Gastroesophageal sphincter (tissue), 4 donors: ENCODE measurements around the gene IPO11. TPM values are rescaled to one million over a fixed set of nuclear protein-coding genes. Genes with fewer than 3 reads are reported as not detected.

ENCODE experiments used
- ATAC-seq: fragments of 150-250 bp; one replicate; pipeline ENCODE4 v1.9.1; 2016; ENCODE audit warnings: mild to moderate bottlenecking, moderate library complexity
- H3K27ac ChIP-seq, 4 donors: fragments of 200-600 bp; sonication (generic) in 3 of 4; 1 replicate in 3 of 4; 2 replicates in 1 of 4; pipeline ENCODE4 v1.5.1; 2016 to 2019
- H3K27me3 ChIP-seq: fragments of 200-600 bp; sonication (generic); one replicate; pipeline ENCODE4 v1.5.1; 2019
- H3K36me3 ChIP-seq, 2 donors: fragments of 200-600 bp; sonication (generic); one replicate each; pipeline ENCODE4 v1.5.1; 2019; ENCODE audit warnings: control low read depth in 1 of 2
- H3K4me1 ChIP-seq, 3 donors: fragments of 200-600 bp; sonication (generic); 1 replicate in 2 of 3; 2 replicates in 1 of 3; pipeline ENCODE4 v1.5.1; 2016 to 2019; ENCODE audit warnings: control low read depth in 2 of 3
- H3K4me3 ChIP-seq, 2 donors: fragments of 200-600 bp; sonication (generic); one replicate each; pipeline ENCODE4 v1.5.1; 2019; ENCODE audit warnings: mild to moderate bottlenecking in 1 of 2, moderate library complexity in 1 of 2
- H3K9me3 ChIP-seq, 3 donors: fragments of 200-600 bp; sonication (generic); one replicate each; pipeline ENCODE4 v1.5.1; 2017 to 2019; ENCODE audit warnings: control low read depth in 2 of 3
- EP300 ChIP-seq: sonication (generic); formaldehyde crosslinking; IDR thresholded peaks from one replicate; pipeline ENCODE4 v1.6.1; 2017; ENCODE audit warnings: antibody characterized with exemption, mild to moderate bottlenecking
- POLR2A ChIP-seq, 2 donors: fragments of 450-650 bp; IDR thresholded peaks; one replicate each; pipeline ENCODE4 v1.6.1; 2017; ENCODE audit warnings: antibody characterized with exemption in 2 of 2, mild to moderate bottlenecking in 2 of 2, moderate library complexity in 1 of 2
- POLR2AphosphoS5 ChIP-seq: sonication (generic); formaldehyde crosslinking; IDR thresholded peaks from one replicate; pipeline ENCODE4 v1.6.1; 2017; ENCODE audit warnings: antibody characterized with exemption
- WGBS, 2 donors: methylation state at CpG; one replicate each; pipeline ENCODE4 v1.1.5; 2018; ENCODE audit warnings: low coverage in 1 of 2; 5-methylcytosine and 5-hydroxymethylcytosine counted together
- total RNA-seq, 4 donors: library from RNA; depleted of rRNA; stranded (reverse); fragments of >200 nt; gene quantifications; one replicate each; pipeline ENCODE4 v1.1.0, GENCODE V29; 2016
- TF ChIP-seq, protein P1 (sequence below), 4 experiments: fragments of 200-600 bp in 2 of 4; fragments of 450-650 bp in 2 of 4; sonication (generic) in 1 of 4; IDR thresholded peaks; one replicate each; pipeline ENCODE4 v1.5.1; 2017 to 2019; ENCODE audit warnings: antibody characterized with exemption in 4 of 4, mild to moderate bottlenecking in 2 of 4, moderate library complexity in 2 of 4

Gene IPO11
- total RNA-seq, 4 donors from 2014 or later, result 15.8 to 25.1 (median 17.2) TPM

DNA sequence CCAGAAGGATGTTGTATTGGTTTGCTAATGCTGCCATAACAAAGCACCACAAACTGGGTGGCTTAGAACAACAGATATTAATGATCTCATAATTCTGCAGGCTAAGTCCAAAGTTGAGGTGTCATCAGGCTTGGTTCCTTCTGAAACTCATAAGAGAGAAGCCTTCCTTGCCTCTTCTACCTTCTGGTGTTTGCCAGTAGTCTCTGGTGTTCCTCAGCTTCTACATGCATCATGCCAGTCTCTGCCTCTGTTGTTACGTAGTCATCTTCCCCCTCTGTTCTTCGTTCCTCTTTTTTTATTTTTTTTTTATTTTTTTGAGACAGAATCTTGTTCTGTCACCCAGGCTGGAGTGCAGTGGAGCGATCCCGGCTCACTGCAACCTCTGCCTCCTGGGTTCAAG, 227.9 kb downstream of the IPO11 start:
- Histone ChIP-seq H3K4me3 (no peak overlapping the region), H3K4me1 (no peaks in the 10 kb centered on the region), H3K27ac (no peak overlapping the region), H3K9me3 (no peaks in the 10 kb centered on the region), H3K36me3 (peaks cover 0 to 14% of the 10 kb centered on the region in 2 donors), H3K27me3 (no peaks in the 10 kb centered on the region)
- TF ChIP-seq POLR2A (IDR thresholded peaks at IDR 0.05) (no peak), POLR2AphosphoS5 (no peak), EP300 (no peak)
- TF ChIP-seq, protein P1, sequence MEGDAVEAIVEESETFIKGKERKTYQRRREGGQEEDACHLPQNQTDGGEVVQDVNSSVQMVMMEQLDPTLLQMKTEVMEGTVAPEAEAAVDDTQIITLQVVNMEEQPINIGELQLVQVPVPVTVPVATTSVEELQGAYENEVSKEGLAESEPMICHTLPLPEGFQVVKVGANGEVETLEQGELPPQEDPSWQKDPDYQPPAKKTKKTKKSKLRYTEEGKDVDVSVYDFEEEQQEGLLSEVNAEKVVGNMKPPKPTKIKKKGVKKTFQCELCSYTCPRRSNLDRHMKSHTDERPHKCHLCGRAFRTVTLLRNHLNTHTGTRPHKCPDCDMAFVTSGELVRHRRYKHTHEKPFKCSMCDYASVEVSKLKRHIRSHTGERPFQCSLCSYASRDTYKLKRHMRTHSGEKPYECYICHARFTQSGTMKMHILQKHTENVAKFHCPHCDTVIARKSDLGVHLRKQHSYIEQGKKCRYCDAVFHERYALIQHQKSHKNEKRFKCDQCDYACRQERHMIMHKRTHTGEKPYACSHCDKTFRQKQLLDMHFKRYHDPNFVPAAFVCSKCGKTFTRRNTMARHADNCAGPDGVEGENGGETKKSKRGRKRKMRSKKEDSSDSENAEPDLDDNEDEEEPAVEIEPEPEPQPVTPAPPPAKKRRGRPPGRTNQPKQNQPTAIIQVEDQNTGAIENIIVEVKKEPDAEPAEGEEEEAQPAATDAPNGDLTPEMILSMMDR (IDR thresholded peaks at IDR 0.05), result no peak
- 83 to 100% methylated on average over 1 to 2 of the region's 4 CpGs for WGBS, 2 donors
- ATAC-seq, result no peak

DNA sequence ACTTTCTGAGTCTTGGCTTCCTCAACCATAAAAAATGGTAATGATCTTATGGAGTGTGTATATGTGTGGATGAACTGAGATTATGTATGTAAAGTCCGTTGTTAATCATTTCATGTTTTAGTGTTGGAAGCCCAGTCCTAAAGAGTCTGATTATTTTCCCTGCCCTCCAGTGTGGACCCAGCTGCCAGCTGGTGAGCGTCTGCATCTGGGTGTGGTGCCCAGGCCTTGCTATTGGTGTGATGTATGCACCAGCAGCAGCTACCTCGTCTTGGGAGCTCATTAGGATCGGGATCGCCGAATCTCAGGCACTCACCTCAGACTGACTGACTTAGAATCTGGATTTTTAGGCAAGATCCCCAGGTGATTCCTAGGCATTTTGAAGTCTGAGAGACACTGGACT, 229.9 kb downstream of the IPO11 start:
- WGBS, 2 donors, result 74% methylated on average over 5 of the region's 6 CpGs; no CpG with 5 or more reads in 1 of the 2 donors
- Histone ChIP-seq H3K36me3 (peaks cover 0 to 6% of the 10 kb centered on the region in 2 donors), H3K27me3 (no peaks in the 10 kb centered on the region), H3K4me3 (no peak overlapping the region), H3K27ac (no peak overlapping the region), H3K4me1 (no peaks in the 10 kb centered on the region), H3K9me3 (no peaks in the 10 kb centered on the region)
- TF ChIP-seq POLR2AphosphoS5, result no peak
- TF ChIP-seq POLR2A (IDR thresholded peaks at IDR 0.05), result no peak
- no peak for TF ChIP-seq EP300
- TF ChIP-seq, protein P1 (IDR thresholded peaks at IDR 0.05), result no peak
- ATAC-seq, result no peak

DNA sequence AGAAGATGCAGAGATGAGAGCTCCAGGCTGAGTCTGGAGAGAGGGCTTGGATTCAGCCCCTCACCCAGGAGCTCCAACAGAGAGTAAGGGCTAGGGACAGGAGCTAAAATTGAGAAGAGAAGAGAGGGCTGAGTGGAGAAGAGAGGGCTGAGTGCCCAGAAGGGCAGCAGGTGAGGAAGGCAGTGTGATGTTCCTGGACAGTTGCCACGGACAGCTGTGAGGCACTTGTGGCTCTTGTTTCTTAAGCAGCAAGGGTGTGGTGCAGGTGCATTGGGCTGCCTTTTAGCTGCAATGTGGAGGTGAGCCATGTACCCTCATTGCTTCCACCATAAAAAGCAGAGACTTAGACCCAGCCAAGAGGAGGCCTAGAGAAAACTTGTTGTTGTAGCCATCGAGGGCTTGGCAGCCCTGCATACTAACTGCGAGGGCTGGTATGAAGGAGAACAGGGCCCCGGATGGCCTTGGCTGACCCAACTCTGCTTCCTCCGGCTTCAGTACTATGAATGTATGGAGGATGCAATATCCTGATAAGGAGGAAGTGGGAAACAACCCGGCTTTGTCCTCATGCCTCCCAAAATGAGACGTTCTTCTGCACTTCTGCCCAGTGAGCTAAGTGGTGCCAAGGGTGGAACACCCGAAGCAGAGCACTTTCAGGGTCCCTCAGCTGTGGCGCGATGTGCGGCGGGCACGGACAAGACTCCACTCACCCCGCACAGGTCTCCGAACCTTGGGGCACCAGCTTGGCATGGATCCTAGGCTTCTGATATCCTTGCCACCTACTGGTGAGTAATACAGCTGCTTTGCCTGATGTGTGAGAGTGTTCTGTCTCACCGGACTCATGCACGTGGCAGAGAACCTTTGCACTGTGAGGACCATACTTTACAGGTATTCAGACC, 231.2 kb downstream of the IPO11 start:
- H3K27ac ChIP-seq, result no peak overlapping the region
- H3K4me3 ChIP-seq, result no peak overlapping the region
- WGBS, 2 donors, result 94% methylated on average over 11 of the region's 17 CpGs; no CpG with 5 or more reads in 1 of the 2 donors
- no peak for ATAC-seq
- no peaks in the 10 kb centered on the region for H3K9me3 ChIP-seq
- TF ChIP-seq, protein P1 (IDR thresholded peaks at IDR 0.05), result no peak
- TF ChIP-seq POLR2A (IDR thresholded peaks at IDR 0.05) (no peak), EP300 (no peak), POLR2AphosphoS5 (no peak)
- peaks cover 0 to 6% of the 10 kb centered on the region in 2 donors for H3K36me3 ChIP-seq
- H3K27me3 ChIP-seq, result no peaks in the 10 kb centered on the region
- no peaks in the 10 kb centered on the region for H3K4me1 ChIP-seq

DNA sequence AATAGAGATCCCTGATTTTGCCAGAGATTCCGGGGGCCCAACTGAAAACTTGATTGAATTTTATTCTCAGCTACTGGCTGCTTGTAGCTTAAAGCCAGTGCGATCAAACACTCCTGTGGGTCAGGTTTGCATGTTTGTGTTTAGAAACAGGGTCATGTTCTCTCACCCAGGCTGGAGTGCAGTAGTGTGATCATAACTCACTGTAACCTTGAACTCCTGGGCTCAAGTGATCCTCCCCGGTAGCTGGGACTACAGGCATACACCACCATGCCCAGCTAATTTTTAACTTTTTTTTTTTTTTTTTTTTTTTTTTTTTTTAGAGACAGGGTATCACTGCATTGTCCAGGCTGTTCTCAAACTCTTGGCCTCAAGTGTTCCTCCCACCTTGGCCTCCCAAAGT, 232.7 kb downstream of the IPO11 start:
- H3K4me1 ChIP-seq, result no peaks in the 10 kb centered on the region
- no peaks in the 10 kb centered on the region for H3K9me3 ChIP-seq
- TF ChIP-seq EP300, result no peak
- TF ChIP-seq POLR2AphosphoS5, result no peak
- TF ChIP-seq, protein P1 (IDR thresholded peaks at IDR 0.05), result no peak
- no peak for TF ChIP-seq POLR2A (IDR thresholded peaks at IDR 0.05)
- ATAC-seq, result no peak
- H3K27ac ChIP-seq, result no peak overlapping the region
- 82 to 83% methylated on average over 3 of the region's 3 CpGs for WGBS, 2 donors
- H3K27me3 ChIP-seq, result no peaks in the 10 kb centered on the region
- H3K4me3 ChIP-seq, result no peak overlapping the region
- H3K36me3 ChIP-seq, result peaks cover 0 to 6% of the 10 kb centered on the region in 2 donors

DNA sequence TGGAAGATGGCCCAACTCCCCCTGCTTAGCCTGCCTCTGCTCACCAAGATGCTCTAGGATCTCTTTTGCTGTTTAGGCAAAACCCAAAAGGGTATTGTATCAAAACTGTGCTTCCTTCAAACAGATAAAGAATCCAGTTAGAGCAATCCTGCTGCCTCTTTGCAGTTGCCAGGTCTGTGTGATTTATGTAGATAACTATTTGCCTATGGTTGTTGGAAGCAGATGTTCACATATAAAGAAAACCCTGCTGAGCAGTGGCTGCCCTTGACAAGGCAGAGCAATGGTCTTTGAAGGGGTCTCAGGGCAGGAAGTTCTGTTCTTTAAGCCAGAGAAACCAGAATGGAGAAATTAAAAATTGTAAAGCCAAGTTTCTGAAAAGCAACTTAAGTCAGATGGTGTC, 234.7 kb downstream of the IPO11 start:
- ATAC-seq, result no peak
- no peaks in the 10 kb centered on the region for H3K9me3 ChIP-seq
- H3K27ac ChIP-seq, result no peak overlapping the region
- no peak for TF ChIP-seq EP300
- TF ChIP-seq, protein P1 (IDR thresholded peaks at IDR 0.05), result no peak
- no peaks in the 10 kb centered on the region for H3K4me1 ChIP-seq
- peaks cover 0 to 6% of the 10 kb centered on the region in 2 donors for H3K36me3 ChIP-seq
- no peaks in the 10 kb centered on the region for H3K27me3 ChIP-seq
- H3K4me3 ChIP-seq, result no peak overlapping the region
